Measurements from ENCODE around the gene PHF2.
A peak's percentile ranks its signal among the peaks of the same experiment; 100 is the strongest.

PHF2 gene

GRCh38 chr9:93648181-93648580 lies 71.8 kb downstream of the PHF2 start:
- DNase-seq (ENCODE audit: insufficient read length, low spot score) (no peak), FAIRE-seq (no peak)

GRCh38 chr9:93648836-93649235 lies 72.5 kb downstream of the PHF2 start:
- FAIRE-seq (no peak), DNase-seq (ENCODE audit: insufficient read length, low spot score) (no peak)

GRCh38 chr9:93649610-93650261 lies 73.4 kb downstream of the PHF2 start:
- peak; percentile 91 for FAIRE-seq

GRCh38 chr9:93650448-93650847 lies 74.1 kb downstream of the PHF2 start:
- FAIRE-seq, result no peak
- DNase-seq (ENCODE audit: insufficient read length, low spot score), result no peak

More at GRCh38 chr9:93649610-93650261, 73.4 kb downstream of the PHF2 start:
- DNase-seq (ENCODE audit: insufficient read length, low spot score), result no peak

GRCh38 chr9:93651521-93651950 lies 75.2 kb downstream of the PHF2 start:
- FAIRE-seq (no peak), DNase-seq (ENCODE audit: insufficient read length, low spot score) (no peak)

- FAIRE-seq (no peak), DNase-seq (ENCODE audit: insufficient read length, low spot score) (no peak)
Observed at GRCh38 chr9:93652604-93653592, 76.5 kb downstream of the PHF2 start.

- FAIRE-seq, result no peak
- no peak for DNase-seq (ENCODE audit: insufficient read length, low spot score)
Observed at GRCh38 chr9:93653760-93654159, 77.4 kb downstream of the PHF2 start.

- DNase-seq (ENCODE audit: insufficient read length, low spot score) (no peak), FAIRE-seq (no peak)
Observed at GRCh38 chr9:93654351-93654961, 78.1 kb downstream of the PHF2 start.

- DNase-seq (ENCODE audit: insufficient read length, low spot score), result no peak
- no peak for FAIRE-seq
Observed at GRCh38 chr9:93655621-93656425, 79.4 kb downstream of the PHF2 start.

GRCh38 chr9:93656426-93657239 lies 80.2 kb downstream of the PHF2 start:
- no peak for DNase-seq (ENCODE audit: insufficient read length, low spot score)
- no peak for FAIRE-seq

- FAIRE-seq (no peak), DNase-seq (ENCODE audit: insufficient read length, low spot score) (no peak)
Observed at GRCh38 chr9:93657331-93658111, 81.1 kb downstream of the PHF2 start.

- FAIRE-seq (no peak), DNase-seq (ENCODE audit: insufficient read length, low spot score) (no peak)
Observed at GRCh38 chr9:93658184-93658925, 82.0 kb downstream of the PHF2 start.

GRCh38 chr9:93659044-93659836 lies 82.9 kb downstream of the PHF2 start:
- DNase-seq (ENCODE audit: insufficient read length, low spot score) (no peak), FAIRE-seq (no peak)

- FAIRE-seq, result no peak
- no peak for DNase-seq (ENCODE audit: insufficient read length, low spot score)
Observed at GRCh38 chr9:93659837-93660177, 83.4 kb downstream of the PHF2 start.

GRCh38 chr9:93660352-93661046 lies 84.1 kb downstream of the PHF2 start:
- no peak for FAIRE-seq

GRCh38 chr9:93661591-93661990 lies 85.2 kb downstream of the PHF2 start:
- FAIRE-seq (no peak), DNase-seq (ENCODE audit: insufficient read length, low spot score) (no peak)

More at GRCh38 chr9:93660352-93661046, 84.1 kb downstream of the PHF2 start:
- no peak for DNase-seq (ENCODE audit: insufficient read length, low spot score)
